Measurements from ENCODE around the gene MCU.

MCU gene

GRCh38 chr10:72812415-72812752 is 120.4 kb downstream of the MCU start:
- no peak for DNase-seq

- DNase-seq = no peak
These were observed 120.9 kb downstream of the MCU start for GRCh38 chr10:72812753-72813430.

GRCh38 chr10:72814099-72814790 is 122.3 kb downstream of the MCU start:
- DNase-seq = no peak

GRCh38 chr10:72816565-72816964 is 124.6 kb downstream of the MCU start:
- DNase-seq = no peak

GRCh38 chr10:72818076-72818475 is 126.1 kb downstream of the MCU start:
- DNase-seq = no peak

GRCh38 chr10:72819053-72819452 is 127.1 kb downstream of the MCU start:
- DNase-seq = no peak

GRCh38 chr10:72821606-72822005 is 129.7 kb downstream of the MCU start:
- DNase-seq = no peak

- no peak for DNase-seq
These were observed 130.5 kb downstream of the MCU start for GRCh38 chr10:72822342-72822986.

- DNase-seq = no peak
These were observed 133.2 kb downstream of the MCU start for GRCh38 chr10:72825163-72825562.

GRCh38 chr10:72826346-72826745 is 134.4 kb downstream of the MCU start:
- DNase-seq = no peak

- no peak for DNase-seq
These were observed 136.4 kb downstream of the MCU start for GRCh38 chr10:72828294-72828693.

- DNase-seq = no peak
These were observed 138.7 kb downstream of the MCU start for GRCh38 chr10:72830625-72831024.

GRCh38 chr10:72831696-72832409 is 139.9 kb downstream of the MCU start:
- no peak for DNase-seq

- no peak for DNase-seq
These were observed 140.8 kb downstream of the MCU start for GRCh38 chr10:72832701-72833100.

- peak; percentile 50 for DNase-seq
These were observed 142.4 kb downstream of the MCU start for GRCh38 chr10:72834183-72834825.

GRCh38 chr10:72840319-72840718 is 148.4 kb downstream of the MCU start:
- no peak for DNase-seq

GRCh38 chr10:72841487-72841886 is 149.5 kb downstream of the MCU start:
- DNase-seq = no peak

- DNase-seq = peak; percentile 11
These were observed 150.2 kb downstream of the MCU start for GRCh38 chr10:72842164-72842563.

- DNase-seq = peak; percentile 55
These were observed 154.3 kb downstream of the MCU start for GRCh38 chr10:72846238-72846637.

GRCh38 chr10:72847681-72848080 is 155.7 kb downstream of the MCU start:
- DNase-seq = no peak

- DNase-seq = no peak
These were observed 158.9 kb downstream of the MCU start for GRCh38 chr10:72850861-72851260.

GRCh38 chr10:72851509-72851908 is 159.6 kb downstream of the MCU start:
- DNase-seq = no peak

GRCh38 chr10:72852508-72852907 is 160.6 kb downstream of the MCU start:
- no peak for DNase-seq
